ENCODE results near the gene ZNFX1. TPM values are rescaled to one million over a fixed set of nuclear protein-coding genes. Genes with fewer than 3 reads are reported as not detected.

ZNFX1 gene
- polyA plus RNA-seq, 4 donors, result 9.9 to 13.4 (median 11.9) TPM

- DNase-seq, result peak in 1 of 2 donors; percentile 74
- H3K27me3 ChIP-seq (ENCODE audit: control insufficient read depth in 3 of 3, insufficient read depth in 3 of 3, low read length in 3 of 3), result no peaks in the 10 kb centered on the region
- peaks cover 0 to 41% of the 10 kb centered on the region in 2 donors for H3K9me3 ChIP-seq (ENCODE audit: control insufficient read depth in 2 of 2, insufficient read depth in 1 of 2, low read depth in 1 of 2, low read length in 1 of 2)
- FAIRE-seq, result no peak
- WGBS, 3 donors, result 86 to 90% (median 89%) methylated on average over 10 of the region's 10 CpGs
- H3K4me3 ChIP-seq (ENCODE audit: low read depth in 1 of 3, low read length in 3 of 3), result no peak overlapping the region
- peaks cover 29 to 59% (median 43%) of the 10 kb centered on the region in 3 donors for H3K36me3 ChIP-seq (ENCODE audit: control insufficient read depth in 3 of 3, insufficient read depth in 2 of 3, low read depth in 1 of 3, low read length in 3 of 3)
- no peak overlapping the region for H3K27ac ChIP-seq (ENCODE audit: low read depth in 1 of 3, low read length in 2 of 3)
- H3K4me1 ChIP-seq (ENCODE audit: control insufficient read depth in 3 of 3, insufficient read depth in 2 of 3, low read depth in 1 of 3, low read length in 2 of 3), result peaks cover 0 to 15% (median 0%) of the 10 kb centered on the region in 3 donors
These were observed 11.2 kb upstream of the ZNFX1 start for GRCh38 chr20:49288784-49289696.

GRCh38 chr20:49288250-49288751 lies 10.4 kb upstream of the ZNFX1 start:
- FAIRE-seq (no peak), DNase-seq (no peak)
- Histone ChIP-seq H3K36me3 (ENCODE audit: control insufficient read depth in 3 of 3, insufficient read depth in 2 of 3, low read depth in 1 of 3, low read length in 3 of 3) (peaks cover 31 to 62% (median 48%) of the 10 kb centered on the region in 3 donors), H3K4me1 (ENCODE audit: control insufficient read depth in 3 of 3, insufficient read depth in 2 of 3, low read depth in 1 of 3, low read length in 2 of 3) (peaks cover 0 to 15% (median 6%) of the 10 kb centered on the region in 3 donors), H3K27me3 (ENCODE audit: control insufficient read depth in 3 of 3, insufficient read depth in 3 of 3, low read length in 3 of 3) (no peaks in the 10 kb centered on the region), H3K27ac (ENCODE audit: low read depth in 1 of 3, low read length in 2 of 3) (peak overlapping the region in 1 of 3 donors; percentile 36), H3K9me3 (ENCODE audit: control insufficient read depth in 2 of 2, insufficient read depth in 1 of 2, low read depth in 1 of 2, low read length in 1 of 2) (peaks cover 0 to 41% of the 10 kb centered on the region in 2 donors), H3K4me3 (ENCODE audit: low read depth in 1 of 3, low read length in 3 of 3) (no peak overlapping the region)
- WGBS, 3 donors, result 77 to 97% (median 79%) methylated on average over 2 of the region's 2 CpGs

GRCh38 chr20:49287555-49288249 lies 9.8 kb upstream of the ZNFX1 start:
- peaks cover 0 to 47% of the 10 kb centered on the region in 2 donors for H3K9me3 ChIP-seq (ENCODE audit: control insufficient read depth in 2 of 2, insufficient read depth in 1 of 2, low read depth in 1 of 2, low read length in 1 of 2)
- peaks cover 0 to 15% (median 6%) of the 10 kb centered on the region in 3 donors for H3K4me1 ChIP-seq (ENCODE audit: control insufficient read depth in 3 of 3, insufficient read depth in 2 of 3, low read depth in 1 of 3, low read length in 2 of 3)
- DNase-seq, result no peak
- no peak for FAIRE-seq
- H3K27ac ChIP-seq (ENCODE audit: low read depth in 1 of 3, low read length in 2 of 3), result peak overlapping the region in 2 of 3 donors; percentile 22 to 29
- no peaks in the 10 kb centered on the region for H3K27me3 ChIP-seq (ENCODE audit: control insufficient read depth in 3 of 3, insufficient read depth in 3 of 3, low read length in 3 of 3)
- no peak overlapping the region for H3K4me3 ChIP-seq (ENCODE audit: low read depth in 1 of 3, low read length in 3 of 3)
- H3K36me3 ChIP-seq (ENCODE audit: control insufficient read depth in 3 of 3, insufficient read depth in 2 of 3, low read depth in 1 of 3, low read length in 3 of 3), result peaks cover 37 to 67% (median 54%) of the 10 kb centered on the region in 3 donors

GRCh38 chr20:49286689-49287551 lies 9.1 kb upstream of the ZNFX1 start:
- Histone ChIP-seq H3K27me3 (ENCODE audit: control insufficient read depth in 3 of 3, insufficient read depth in 3 of 3, low read length in 3 of 3) (no peaks in the 10 kb centered on the region), H3K9me3 (ENCODE audit: control insufficient read depth in 2 of 2, insufficient read depth in 1 of 2, low read depth in 1 of 2, low read length in 1 of 2) (peaks cover 0 to 54% of the 10 kb centered on the region in 2 donors), H3K36me3 (ENCODE audit: control insufficient read depth in 3 of 3, insufficient read depth in 2 of 3, low read depth in 1 of 3, low read length in 3 of 3) (peaks cover 44 to 70% (median 62%) of the 10 kb centered on the region in 3 donors), H3K4me1 (ENCODE audit: control insufficient read depth in 3 of 3, insufficient read depth in 2 of 3, low read depth in 1 of 3, low read length in 2 of 3) (peaks cover 0 to 15% (median 6%) of the 10 kb centered on the region in 3 donors), H3K27ac (ENCODE audit: low read depth in 1 of 3, low read length in 2 of 3) (peak overlapping the region in 2 of 3 donors; percentile 17 to 35), H3K4me3 (ENCODE audit: low read depth in 1 of 3, low read length in 3 of 3) (no peak overlapping the region)
- FAIRE-seq, result no peak
- DNase-seq, result peak; percentile 62 to 72
- 79 to 88% (median 84%) methylated on average over 16 of the region's 16 CpGs for WGBS, 3 donors

GRCh38 chr20:49285813-49286494 lies 8.1 kb upstream of the ZNFX1 start:
- no peak overlapping the region for H3K4me3 ChIP-seq (ENCODE audit: low read depth in 1 of 3, low read length in 3 of 3)
- DNase-seq (no peak), FAIRE-seq (no peak)
- H3K36me3 ChIP-seq (ENCODE audit: control insufficient read depth in 3 of 3, insufficient read depth in 2 of 3, low read depth in 1 of 3, low read length in 3 of 3), result peaks cover 46 to 67% (median 66%) of the 10 kb centered on the region in 3 donors
- peaks cover 1 to 64% of the 10 kb centered on the region in 2 donors for H3K9me3 ChIP-seq (ENCODE audit: control insufficient read depth in 2 of 2, insufficient read depth in 1 of 2, low read depth in 1 of 2, low read length in 1 of 2)
- WGBS, 3 donors, result 91 to 97% (median 91%) methylated on average over 4 of the region's 4 CpGs
- peak overlapping the region in 1 of 3 donors; percentile 35 for H3K27ac ChIP-seq (ENCODE audit: low read depth in 1 of 3, low read length in 2 of 3)
- H3K27me3 ChIP-seq (ENCODE audit: control insufficient read depth in 3 of 3, insufficient read depth in 3 of 3, low read length in 3 of 3), result no peaks in the 10 kb centered on the region
- H3K4me1 ChIP-seq (ENCODE audit: control insufficient read depth in 3 of 3, insufficient read depth in 2 of 3, low read depth in 1 of 3, low read length in 2 of 3), result peaks cover 0 to 15% (median 6%) of the 10 kb centered on the region in 3 donors

GRCh38 chr20:49285233-49285668 lies 7.4 kb upstream of the ZNFX1 start:
- FAIRE-seq, result no peak
- 77 to 84% (median 83%) methylated on average over 1 of the region's 1 CpG for WGBS, 3 donors
- Histone ChIP-seq H3K27ac (ENCODE audit: low read depth in 1 of 3, low read length in 2 of 3) (no peak overlapping the region), H3K9me3 (ENCODE audit: control insufficient read depth in 2 of 2, insufficient read depth in 1 of 2, low read depth in 1 of 2, low read length in 1 of 2) (peaks cover 1 to 71% of the 10 kb centered on the region in 2 donors), H3K27me3 (ENCODE audit: control insufficient read depth in 3 of 3, insufficient read depth in 3 of 3, low read length in 3 of 3) (no peaks in the 10 kb centered on the region), H3K36me3 (ENCODE audit: control insufficient read depth in 3 of 3, insufficient read depth in 2 of 3, low read depth in 1 of 3, low read length in 3 of 3) (peaks cover 53 to 70% (median 66%) of the 10 kb centered on the region in 3 donors), H3K4me1 (ENCODE audit: control insufficient read depth in 3 of 3, insufficient read depth in 2 of 3, low read depth in 1 of 3, low read length in 2 of 3) (peaks cover 0 to 20% (median 6%) of the 10 kb centered on the region in 3 donors), H3K4me3 (ENCODE audit: low read depth in 1 of 3, low read length in 3 of 3) (no peak overlapping the region)
- no peak for DNase-seq

GRCh38 chr20:49284818-49285217 lies 7.0 kb upstream of the ZNFX1 start:
- 83 to 92% (median 85%) methylated on average over 5 of the region's 5 CpGs for WGBS, 3 donors
- Histone ChIP-seq H3K9me3 (ENCODE audit: control insufficient read depth in 2 of 2, insufficient read depth in 1 of 2, low read depth in 1 of 2, low read length in 1 of 2) (peaks cover 1 to 75% of the 10 kb centered on the region in 2 donors), H3K27me3 (ENCODE audit: control insufficient read depth in 3 of 3, insufficient read depth in 3 of 3, low read length in 3 of 3) (no peaks in the 10 kb centered on the region), H3K27ac (ENCODE audit: low read depth in 1 of 3, low read length in 2 of 3) (no peak overlapping the region), H3K4me1 (ENCODE audit: control insufficient read depth in 3 of 3, insufficient read depth in 2 of 3, low read depth in 1 of 3, low read length in 2 of 3) (peaks cover 0 to 22% (median 11%) of the 10 kb centered on the region in 3 donors), H3K36me3 (ENCODE audit: control insufficient read depth in 3 of 3, insufficient read depth in 2 of 3, low read depth in 1 of 3, low read length in 3 of 3) (peaks cover 56 to 74% (median 65%) of the 10 kb centered on the region in 3 donors), H3K4me3 (ENCODE audit: low read depth in 1 of 3, low read length in 3 of 3) (no peak overlapping the region)
- DNase-seq (no peak), FAIRE-seq (no peak)

All from small intestine (tissue), 7 donors.